K562 (cell line): ENCODE data around the gene THYN1. TPM values are rescaled to one million over a fixed set of nuclear protein-coding genes. Genes with fewer than 3 reads are reported as not detected.

ENCODE experiments used
- DNMT1 ChIP-seq: fragments of 450-650 bp; IDR thresholded peaks from 2 replicates; pipeline ENCODE4 v1.6.1; 2016; ENCODE audit warnings: antibody characterized with exemption, mild to moderate bottlenecking
- DPF2 ChIP-seq: fragments of 450-650 bp; IDR thresholded peaks from 2 replicates; pipeline ENCODE4 v1.6.1; 2016
- ELF1 ChIP-seq: fragments of 200-800 bp; sonication (Bioruptor generic); IDR thresholded peaks from 2 replicates; pipeline ENCODE4 v1.6.1; 2016; ENCODE audit warnings: missing genetic modification characterization, missing compliant biosample characterization
- MIER1 ChIP-seq: fragments of 450-650 bp; IDR thresholded peaks from 2 replicates; pipeline ENCODE4 v1.6.1; 2016; ENCODE audit warnings: antibody characterized with exemption, mild to moderate bottlenecking, low read depth
- MYBL2 ChIP-seq, 2 experiments: fragments of 450-650 bp in 1 of 2; sonication (generic) in 1 of 2; formaldehyde crosslinking in 1 of 2; IDR thresholded peaks; 2 replicates each; pipeline versions ENCODE4 v1.6.1 to v1.8.1; 2017 to 2022; ENCODE audit warnings: borderline replicate concordance in 1 of 2, inconsistent platforms in 1 of 2, low read depth in 1 of 2, mild to moderate bottlenecking in 1 of 2, missing genetic modification reagents in 1 of 2, moderate library complexity in 1 of 2
- PHB2 ChIP-seq: fragments of 450-650 bp; IDR thresholded peaks from 2 replicates; pipeline ENCODE4 v1.6.1; 2017; ENCODE audit warnings: low read depth
- POLR2B ChIP-seq: fragments of 450-650 bp; IDR thresholded peaks from 2 replicates; pipeline ENCODE4 v1.6.1; 2018; ENCODE audit warnings: low read depth; ENCODE audit not compliant: partially characterized antibody
- SAFB ChIP-seq: fragments of 200-400 bp; formaldehyde crosslinking; IDR thresholded peaks from 2 replicates; pipeline ENCODE4 v1.6.1; 2017; ENCODE audit warnings: low read depth, low read length, borderline replicate concordance
- SREBF2 ChIP-seq: sonication (generic); formaldehyde crosslinking; IDR thresholded peaks from 2 replicates; pipeline ENCODE4 v1.4.0; 2020; ENCODE audit warnings: mild to moderate bottlenecking, missing genetic modification reagents
- ZKSCAN1 ChIP-seq: fragments of 150-350 bp; IDR thresholded peaks from 2 replicates; pipeline ENCODE4 v1.6.1; 2016; ENCODE audit warnings: low read depth, low read length
- ZNF143 ChIP-seq: sonication (generic); formaldehyde crosslinking; IDR thresholded peaks from 2 replicates; pipeline ENCODE4 v1.9.0; 2022; ENCODE audit warnings: mild to moderate bottlenecking, missing genetic modification reagents
- ZNF589 ChIP-seq: fragments of 200-800 bp; sonication (Bioruptor generic); IDR thresholded peaks from 2 replicates; pipeline ENCODE4 v1.6.1; 2016; ENCODE audit warnings: low read depth, missing genetic modification characterization, missing compliant biosample characterization
- polyA plus RNA-seq, 8 experiments: library from polyadenylated mRNA; depleted of rRNA in 4 of 8; stranded (reverse) in 5 of 8; unstranded in 3 of 8; fragments of >200 nt; fragmentation: Nextera tagmentation in 2 of 8; fragmentation: Illumina TruSeq in 1 of 8; extraction: Ambion mirVana in 2 of 8; extraction: Trizol in 1 of 8; gene quantifications; 2 replicates each; pipeline versions ENCODE4 v1.2.1 to v1.2.3, GENCODE V29; 2011 to 2014; ENCODE audit warnings: inconsistent platforms in 1 of 8, missing spikeins in 1 of 8
- total RNA-seq, 7 experiments: library from RNA; depleted of rRNA in 6 of 7; stranded (reverse); fragments of >200 nt in 6 of 7; fragmentation: Illumina TruSeq in 2 of 7; extraction: Trizol in 2 of 7; gene quantifications; 2 replicates each; pipeline versions ENCODE4 v1.2.1 to v1.2.3, GENCODE V29; 2011 to 2021; ENCODE audit warnings: low replicate concordance in 1 of 7
- TF ChIP-seq, protein P1 (sequence below), 2 experiments: fragments of 450-650 bp; IDR thresholded peaks; 2 replicates each; pipeline ENCODE4 v1.6.1; 2016; ENCODE audit warnings: mild to moderate bottlenecking in 2 of 2, borderline replicate concordance in 1 of 2, low read depth in 1 of 2, moderate library complexity in 1 of 2
- TF ChIP-seq, protein P2 (sequence below): fragments of 450-650 bp; formaldehyde crosslinking; IDR thresholded peaks from 2 replicates; pipeline ENCODE4 v1.4.0; 2020; ENCODE audit warnings: mild to moderate bottlenecking, moderate library complexity
- TF ChIP-seq, protein P3 (sequence below): IDR thresholded peaks from 2 replicates; pipeline ENCODE4 v1.6.1; 2012; ENCODE audit warnings: low read depth, low read length, improper control_type of control experiment, borderline replicate concordance

The THYN1 gene
- total and polyA plus RNA-seq, 9 of the 15 experiments (the other 6 are each of a cell fraction or from before 2014, with no cell fraction given), result 54.9 to 279 (median 104) TPM

DNA sequence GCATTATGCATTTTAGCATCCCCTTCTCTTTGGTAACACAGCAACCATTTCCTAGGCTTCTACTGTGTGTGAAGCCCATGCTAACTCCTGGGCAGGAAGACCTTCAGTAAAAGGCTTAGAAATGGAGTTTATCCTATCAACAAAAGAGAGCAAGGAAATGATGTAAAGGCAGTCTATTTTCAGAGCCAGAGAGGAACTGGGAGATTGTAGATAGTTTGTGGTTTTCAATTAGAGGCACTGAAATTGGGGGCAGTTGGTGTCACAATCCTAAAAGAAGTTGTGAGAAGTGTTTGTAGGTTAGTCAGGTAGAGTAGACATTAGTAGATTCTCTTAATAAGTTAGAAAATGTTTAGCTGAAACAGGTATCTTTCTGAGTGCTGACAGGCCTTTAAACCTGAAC is 7.4 kb upstream of the THYN1 start (continued):
- no peak for TF ChIP-seq MYBL2 (IDR thresholded peaks at IDR 0.05; ENCODE audit: low read depth)
- no peak for TF ChIP-seq MYBL2 (CRISPR knock-in tag; IDR thresholded peaks at IDR 0.05; ENCODE audit: borderline replicate concordance)
- no peak for TF ChIP-seq POLR2B
- TF ChIP-seq, protein P1, sequence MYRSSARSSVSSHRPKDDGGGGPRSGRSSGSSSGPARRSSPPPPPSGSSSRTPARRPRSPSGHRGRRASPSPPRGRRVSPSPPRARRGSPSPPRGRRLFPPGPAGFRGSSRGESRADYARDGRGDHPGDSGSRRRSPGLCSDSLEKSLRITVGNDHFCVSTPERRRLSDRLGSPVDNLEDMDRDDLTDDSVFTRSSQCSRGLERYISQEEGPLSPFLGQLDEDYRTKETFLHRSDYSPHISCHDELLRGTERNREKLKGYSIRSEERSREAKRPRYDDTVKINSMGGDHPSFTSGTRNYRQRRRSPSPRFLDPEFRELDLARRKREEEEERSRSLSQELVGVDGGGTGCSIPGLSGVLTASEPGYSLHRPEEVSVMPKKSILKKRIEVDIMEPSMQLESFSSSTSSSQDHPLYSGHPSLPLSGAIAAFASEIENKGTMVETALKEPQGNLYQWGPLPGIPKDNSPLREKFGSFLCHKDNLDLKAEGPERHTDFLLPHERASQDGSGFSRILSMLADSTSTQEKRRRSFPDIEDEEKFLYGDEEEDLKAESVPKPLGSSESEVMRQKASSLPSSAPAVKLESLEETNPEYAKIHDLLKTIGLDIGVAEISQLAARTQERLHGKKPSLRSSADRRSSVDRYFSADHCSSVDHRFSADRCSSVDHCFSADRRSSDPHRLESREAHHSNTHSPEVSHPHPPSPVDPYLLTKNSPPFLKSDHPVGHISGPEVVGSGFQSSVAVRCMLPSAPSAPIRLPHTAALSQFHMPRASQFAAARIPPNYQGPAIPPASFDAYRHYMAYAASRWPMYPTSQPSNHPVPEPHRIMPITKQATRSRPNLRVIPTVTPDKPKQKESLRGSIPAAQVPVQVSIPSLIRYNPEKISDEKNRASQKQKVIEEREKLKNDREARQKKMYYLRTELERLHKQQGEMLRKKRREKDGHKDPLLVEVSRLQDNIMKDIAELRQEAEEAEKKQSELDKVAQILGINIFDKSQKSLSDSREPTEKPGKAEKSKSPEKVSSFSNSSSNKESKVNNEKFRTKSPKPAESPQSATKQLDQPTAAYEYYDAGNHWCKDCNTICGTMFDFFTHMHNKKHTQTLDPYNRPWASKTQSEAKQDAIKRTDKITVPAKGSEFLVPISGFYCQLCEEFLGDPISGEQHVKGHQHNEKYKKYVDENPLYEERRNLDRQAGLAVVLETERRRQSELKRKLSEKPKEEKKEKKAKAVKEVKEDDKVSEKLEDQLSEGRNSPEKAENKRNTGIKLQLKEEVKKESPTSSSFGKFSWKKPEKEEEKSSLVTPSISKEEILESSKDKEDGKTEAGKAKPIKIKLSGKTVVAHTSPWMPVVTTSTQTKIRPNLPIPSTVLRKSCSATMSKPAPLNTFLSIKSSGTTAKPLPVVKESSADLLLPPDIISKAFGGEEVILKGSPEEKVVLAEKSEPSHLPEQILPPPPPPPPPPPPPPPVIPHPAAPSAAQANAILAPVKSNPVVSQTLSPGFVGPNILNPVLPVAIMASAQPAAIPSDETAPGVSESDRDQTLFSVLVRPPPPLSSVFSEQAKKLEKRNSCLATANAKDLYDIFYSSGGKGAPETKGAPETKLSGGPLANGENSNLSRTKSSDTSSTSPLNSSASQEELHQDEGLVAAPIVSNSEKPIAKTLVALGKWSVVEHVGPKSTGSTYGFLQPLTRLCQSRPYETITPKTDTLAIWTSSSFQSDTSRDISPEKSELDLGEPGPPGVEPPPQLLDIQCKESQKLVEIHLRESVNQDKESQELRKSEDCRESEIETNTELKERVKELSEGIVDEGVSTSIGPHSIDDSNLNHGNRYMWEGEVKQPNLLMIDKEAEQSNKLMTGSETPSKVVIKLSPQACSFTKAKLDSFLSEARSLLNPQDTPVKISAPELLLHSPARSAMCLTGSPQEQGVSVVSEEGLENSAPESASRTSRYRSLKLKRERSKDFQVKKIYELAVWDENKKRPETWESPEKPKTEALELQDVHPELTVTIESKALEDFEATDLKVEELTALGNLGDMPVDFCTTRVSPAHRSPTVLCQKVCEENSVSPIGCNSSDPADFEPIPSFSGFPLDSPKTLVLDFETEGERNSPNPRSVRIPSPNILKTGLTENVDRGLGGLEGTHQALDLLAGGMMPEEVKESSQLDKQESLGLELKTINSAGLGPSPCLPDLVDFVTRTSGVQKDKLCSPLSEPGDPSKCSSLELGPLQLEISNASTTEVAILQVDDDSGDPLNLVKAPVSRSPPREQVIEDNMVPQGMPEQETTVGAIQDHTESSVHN (IDR thresholded peaks at IDR 0.05; ENCODE audit: borderline replicate concordance in 1 of 2, low read depth in 1 of 2), result no peak
- no peak for TF ChIP-seq PHB2
- TF ChIP-seq MIER1, result no peak
- no peak for TF ChIP-seq ZNF143 (CRISPR knock-in tag)
- TF ChIP-seq DNMT1, result no peak
- TF ChIP-seq, protein P2, sequence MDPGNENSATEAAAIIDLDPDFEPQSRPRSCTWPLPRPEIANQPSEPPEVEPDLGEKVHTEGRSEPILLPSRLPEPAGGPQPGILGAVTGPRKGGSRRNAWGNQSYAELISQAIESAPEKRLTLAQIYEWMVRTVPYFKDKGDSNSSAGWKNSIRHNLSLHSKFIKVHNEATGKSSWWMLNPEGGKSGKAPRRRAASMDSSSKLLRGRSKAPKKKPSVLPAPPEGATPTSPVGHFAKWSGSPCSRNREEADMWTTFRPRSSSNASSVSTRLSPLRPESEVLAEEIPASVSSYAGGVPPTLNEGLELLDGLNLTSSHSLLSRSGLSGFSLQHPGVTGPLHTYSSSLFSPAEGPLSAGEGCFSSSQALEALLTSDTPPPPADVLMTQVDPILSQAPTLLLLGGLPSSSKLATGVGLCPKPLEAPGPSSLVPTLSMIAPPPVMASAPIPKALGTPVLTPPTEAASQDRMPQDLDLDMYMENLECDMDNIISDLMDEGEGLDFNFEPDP (CRISPR knock-in tag), result no peak
- TF ChIP-seq, protein P3, sequence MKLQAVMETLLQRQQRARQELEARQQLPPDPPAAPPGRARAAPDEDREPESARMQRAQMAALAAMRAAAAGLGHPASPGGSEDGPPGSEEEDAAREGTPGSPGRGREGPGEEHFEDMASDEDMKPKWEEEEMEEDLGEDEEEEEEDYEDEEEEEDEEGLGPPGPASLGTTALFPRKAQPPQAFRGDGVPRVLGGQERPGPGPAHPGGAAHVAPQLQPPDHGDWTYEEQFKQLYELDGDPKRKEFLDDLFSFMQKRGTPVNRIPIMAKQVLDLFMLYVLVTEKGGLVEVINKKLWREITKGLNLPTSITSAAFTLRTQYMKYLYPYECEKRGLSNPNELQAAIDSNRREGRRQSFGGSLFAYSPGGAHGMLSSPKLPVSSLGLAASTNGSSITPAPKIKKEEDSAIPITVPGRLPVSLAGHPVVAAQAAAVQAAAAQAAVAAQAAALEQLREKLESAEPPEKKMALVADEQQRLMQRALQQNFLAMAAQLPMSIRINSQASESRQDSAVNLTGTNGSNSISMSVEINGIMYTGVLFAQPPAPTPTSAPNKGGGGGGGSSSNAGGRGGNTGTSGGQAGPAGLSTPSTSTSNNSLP, result no peak
- no peak for TF ChIP-seq DPF2
- no peak for TF ChIP-seq SREBF2
- TF ChIP-seq ZNF589, result no peak
- no peak for TF ChIP-seq ELF1
- TF ChIP-seq ZKSCAN1, result no peak
- no peak for TF ChIP-seq SAFB
